KOPT-K1 (cell line): ENCODE data around the gene KLHL11.

Experiments
- H3K27ac ChIP-seq: fragments of 200-600 bp; sonication (generic); 2 replicates; pipeline ENCODE4 v1.5.1; 2016; ENCODE audit warnings: antibody characterized with exemption, mild to moderate bottlenecking, low read depth, low read length; ENCODE audit not compliant: poor library complexity, severe bottlenecking
- H3K36me3 ChIP-seq: fragments of 200-600 bp; sonication (generic); 2 replicates; pipeline ENCODE4 v1.5.1; 2017; ENCODE audit warnings: antibody characterized with exemption, mild to moderate bottlenecking, low read length, moderate library complexity; ENCODE audit not compliant: insufficient read depth
- H3K9me3 ChIP-seq: fragments of 200-600 bp; sonication (generic); 2 replicates; pipeline ENCODE4 v1.5.1; 2017; ENCODE audit warnings: antibody characterized with exemption, low read length, mild to moderate bottlenecking; ENCODE audit not compliant: insufficient read depth, poor library complexity, severe bottlenecking

The KLHL11 gene, protein sequence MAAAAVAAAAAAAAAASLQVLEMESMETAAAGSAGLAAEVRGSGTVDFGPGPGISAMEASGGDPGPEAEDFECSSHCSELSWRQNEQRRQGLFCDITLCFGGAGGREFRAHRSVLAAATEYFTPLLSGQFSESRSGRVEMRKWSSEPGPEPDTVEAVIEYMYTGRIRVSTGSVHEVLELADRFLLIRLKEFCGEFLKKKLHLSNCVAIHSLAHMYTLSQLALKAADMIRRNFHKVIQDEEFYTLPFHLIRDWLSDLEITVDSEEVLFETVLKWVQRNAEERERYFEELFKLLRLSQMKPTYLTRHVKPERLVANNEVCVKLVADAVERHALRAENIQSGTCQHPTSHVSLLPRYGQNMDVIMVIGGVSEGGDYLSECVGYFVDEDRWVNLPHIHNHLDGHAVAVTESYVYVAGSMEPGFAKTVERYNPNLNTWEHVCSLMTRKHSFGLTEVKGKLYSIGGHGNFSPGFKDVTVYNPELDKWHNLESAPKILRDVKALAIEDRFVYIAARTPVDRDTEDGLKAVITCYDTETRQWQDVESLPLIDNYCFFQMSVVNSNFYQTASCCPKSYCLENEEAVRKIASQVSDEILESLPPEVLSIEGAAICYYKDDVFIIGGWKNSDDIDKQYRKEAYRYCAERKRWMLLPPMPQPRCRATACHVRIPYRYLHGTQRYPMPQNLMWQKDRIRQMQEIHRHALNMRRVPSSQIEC

DNA sequence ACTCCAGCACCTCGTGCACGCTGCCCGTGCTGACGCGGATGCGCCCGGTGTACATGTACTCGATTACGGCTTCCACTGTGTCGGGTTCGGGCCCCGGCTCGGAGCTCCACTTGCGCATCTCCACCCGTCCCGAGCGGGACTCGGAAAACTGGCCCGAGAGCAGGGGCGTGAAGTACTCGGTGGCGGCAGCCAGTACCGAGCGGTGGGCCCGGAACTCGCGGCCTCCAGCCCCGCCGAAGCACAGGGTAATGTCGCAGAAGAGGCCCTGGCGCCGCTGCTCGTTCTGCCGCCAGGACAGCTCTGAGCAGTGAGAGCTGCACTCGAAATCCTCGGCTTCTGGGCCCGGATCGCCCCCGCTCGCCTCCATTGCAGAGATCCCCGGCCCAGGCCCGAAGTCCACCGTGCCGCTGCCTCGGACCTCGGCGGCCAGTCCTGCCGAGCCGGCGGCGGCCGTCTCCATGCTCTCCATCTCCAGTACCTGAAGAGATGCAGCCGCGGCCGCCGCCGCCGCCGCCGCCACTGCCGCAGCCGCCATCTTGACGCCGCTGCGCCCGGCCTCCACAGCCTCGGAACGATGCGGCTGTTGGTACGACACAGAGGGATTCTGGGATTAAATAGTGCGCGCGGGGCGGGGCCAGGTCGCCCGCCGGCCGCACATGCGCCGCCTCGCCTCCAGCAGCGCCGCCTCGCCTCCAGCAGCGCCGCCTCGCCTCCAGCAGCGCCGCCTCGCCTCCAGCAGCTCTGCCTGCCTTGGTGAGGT, at the start of gene KLHL11:
Gene KLHL11 (minus strand): TSS at position 588 of the 760 bp plus-strand sequence. CDS start 53 bp downstream, at position 535.
- Histone ChIP-seq H3K36me3 (peaks cover 35% of the 10 kb centered on the region), H3K27ac (peak within 1 kb of the TSS; percentile 73), H3K9me3 (no peaks in the 10 kb centered on the region)

DNA sequence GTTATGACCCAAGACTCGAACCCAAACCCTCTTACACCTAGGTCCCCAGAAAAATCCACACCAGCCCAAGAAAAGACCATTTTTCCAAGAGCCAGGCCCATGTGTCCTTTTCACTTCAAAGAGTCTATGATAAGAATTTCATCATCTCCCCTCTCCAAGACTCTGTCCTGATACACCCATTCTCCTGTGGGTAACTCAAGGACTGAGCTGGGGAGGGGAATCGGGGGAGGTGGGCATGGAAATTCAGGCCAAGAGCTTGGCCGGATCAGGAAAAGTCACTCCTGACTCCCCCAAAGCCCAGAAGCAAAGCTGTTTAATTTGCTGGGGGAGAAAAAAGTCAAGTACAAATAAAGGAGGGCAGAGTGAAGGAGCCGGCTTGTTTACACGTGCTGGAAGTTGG, 49.8 kb upstream of the KLHL11 start:
- Histone ChIP-seq H3K36me3 (peaks cover 72% of the 10 kb centered on the region), H3K9me3 (no peaks in the 10 kb centered on the region), H3K27ac (no peak overlapping the region)

- Histone ChIP-seq H3K36me3 (peaks cover 78% of the 10 kb centered on the region), H3K27ac (no peak overlapping the region), H3K9me3 (no peaks in the 10 kb centered on the region)
Measured at GRCh38 chr17:41914358-41914766, 49.1 kb upstream of the KLHL11 start.

DNA sequence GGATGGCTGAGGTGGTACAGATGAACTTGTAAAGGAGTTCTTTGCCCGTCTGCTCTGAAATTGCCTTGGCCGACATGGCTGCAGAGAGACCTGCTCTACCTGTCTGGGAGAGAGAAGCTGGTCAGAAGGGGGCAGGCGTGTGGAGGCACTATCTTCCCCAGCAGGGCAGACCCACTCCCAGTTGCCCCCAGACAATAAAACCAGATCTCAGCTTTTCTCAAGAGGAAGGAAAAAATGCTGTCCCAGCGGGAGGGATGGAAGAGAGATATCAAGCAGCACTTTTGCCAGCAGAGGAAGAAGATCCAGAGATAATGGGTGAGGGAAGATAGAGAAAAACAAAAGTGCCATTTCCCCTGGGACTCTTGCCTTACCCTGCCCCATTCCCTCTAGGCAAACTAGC, 48.6 kb upstream of the KLHL11 start:
- H3K9me3 ChIP-seq, result no peaks in the 10 kb centered on the region
- H3K36me3 ChIP-seq, result peaks cover 84% of the 10 kb centered on the region
- no peak overlapping the region for H3K27ac ChIP-seq

GRCh38 chr17:41912925-41913324, 47.7 kb upstream of the KLHL11 start:
- no peak overlapping the region for H3K27ac ChIP-seq
- peaks cover 93% of the 10 kb centered on the region for H3K36me3 ChIP-seq
- H3K9me3 ChIP-seq, result no peaks in the 10 kb centered on the region

GRCh38 chr17:41910701-41911391, 45.6 kb upstream of the KLHL11 start:
- peaks cover 98% of the 10 kb centered on the region for H3K36me3 ChIP-seq

GRCh38 chr17:41909088-41909487, 43.9 kb upstream of the KLHL11 start:
- Histone ChIP-seq H3K27ac (no peak overlapping the region), H3K9me3 (no peaks in the 10 kb centered on the region), H3K36me3 (peaks cover 100% of the 10 kb centered on the region)

More at GRCh38 chr17:41910701-41911391, 45.6 kb upstream of the KLHL11 start:
- Histone ChIP-seq H3K9me3 (no peaks in the 10 kb centered on the region), H3K27ac (no peak overlapping the region)

GRCh38 chr17:41907633-41908539, 42.7 kb upstream of the KLHL11 start:
- H3K27ac ChIP-seq, result no peak overlapping the region

DNA sequence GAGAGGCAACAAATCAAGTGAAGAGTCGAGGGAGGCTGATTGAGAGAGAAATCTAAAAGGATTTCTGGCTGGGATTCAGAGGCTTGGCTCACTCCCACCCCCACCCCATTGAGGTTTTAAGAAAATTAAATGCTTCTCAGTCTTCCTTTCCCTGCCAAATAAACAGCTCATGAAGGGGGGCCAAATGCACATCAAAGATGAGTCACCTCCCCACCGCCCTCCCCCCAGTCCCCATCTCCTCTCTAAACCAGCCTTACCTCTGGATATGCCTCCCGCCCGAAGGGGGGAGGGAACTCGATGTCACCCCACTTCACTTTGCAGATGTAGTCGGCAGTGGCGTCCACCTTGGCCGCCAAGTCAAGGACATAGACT, 41.9 kb upstream of the KLHL11 start:
- Histone ChIP-seq H3K27ac (no peak overlapping the region), H3K36me3 (peaks cover 100% of the 10 kb centered on the region), H3K9me3 (no peaks in the 10 kb centered on the region)

More at GRCh38 chr17:41907633-41908539, 42.7 kb upstream of the KLHL11 start:
- Histone ChIP-seq H3K36me3 (peaks cover 100% of the 10 kb centered on the region), H3K9me3 (no peaks in the 10 kb centered on the region)

DNA sequence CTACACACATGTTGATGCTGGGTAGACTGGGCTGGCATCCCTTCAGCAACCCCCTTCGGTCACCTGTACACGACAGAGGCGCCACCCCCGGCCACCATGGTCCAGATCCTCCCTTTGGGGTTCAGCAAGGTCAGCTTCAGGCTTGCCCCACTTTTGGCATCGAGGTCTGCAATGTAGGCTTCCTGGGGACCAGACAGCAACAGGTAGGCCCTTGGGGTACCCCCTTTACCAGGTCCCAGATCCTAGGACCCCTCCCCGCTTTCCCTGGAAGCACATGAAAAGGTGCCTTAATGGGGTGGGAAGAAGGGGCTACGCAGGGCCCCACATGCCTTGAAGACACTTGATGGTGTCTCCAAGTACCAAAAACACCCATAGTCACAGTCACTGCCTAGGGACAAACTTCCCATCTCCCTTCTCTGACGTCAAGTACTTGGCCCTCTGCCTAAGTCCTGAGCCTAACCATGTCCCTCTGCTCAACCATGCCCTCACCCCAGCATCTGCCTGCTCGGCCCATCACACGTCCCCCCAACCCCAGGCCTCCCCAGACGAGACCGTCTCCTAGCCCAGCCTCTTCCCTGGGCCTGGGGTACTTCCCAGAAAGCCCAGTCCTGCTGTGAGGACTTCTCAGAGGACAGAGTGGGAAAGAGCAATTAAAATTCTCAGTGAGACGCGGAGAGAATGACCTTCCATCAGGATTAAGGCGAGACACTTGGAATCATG, 41.4 kb upstream of the KLHL11 start:
- Histone ChIP-seq H3K27ac (no peak overlapping the region), H3K36me3 (peaks cover 100% of the 10 kb centered on the region), H3K9me3 (no peaks in the 10 kb centered on the region)

DNA sequence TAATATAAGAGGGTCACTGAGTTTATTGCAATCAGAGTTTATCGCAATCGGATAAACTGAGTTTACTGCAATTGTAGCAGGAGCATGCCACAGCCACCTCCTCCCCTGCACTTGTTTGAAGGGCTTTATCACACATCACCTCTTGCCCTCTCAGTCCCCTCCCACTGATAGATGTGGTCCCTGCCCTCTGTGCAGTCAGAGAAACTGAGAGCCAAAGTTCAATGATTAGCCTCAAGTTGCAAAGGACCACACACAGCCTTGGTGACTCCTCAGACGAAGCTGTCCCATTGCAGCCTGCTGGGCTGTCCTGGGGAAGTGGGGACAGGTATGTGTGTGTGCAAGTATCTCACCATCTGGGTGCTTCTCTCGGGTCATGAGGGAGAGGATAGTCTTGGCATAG, 39.9 kb upstream of the KLHL11 start:
- Histone ChIP-seq H3K27ac (no peak overlapping the region), H3K36me3 (peaks cover 100% of the 10 kb centered on the region), H3K9me3 (no peaks in the 10 kb centered on the region)

DNA sequence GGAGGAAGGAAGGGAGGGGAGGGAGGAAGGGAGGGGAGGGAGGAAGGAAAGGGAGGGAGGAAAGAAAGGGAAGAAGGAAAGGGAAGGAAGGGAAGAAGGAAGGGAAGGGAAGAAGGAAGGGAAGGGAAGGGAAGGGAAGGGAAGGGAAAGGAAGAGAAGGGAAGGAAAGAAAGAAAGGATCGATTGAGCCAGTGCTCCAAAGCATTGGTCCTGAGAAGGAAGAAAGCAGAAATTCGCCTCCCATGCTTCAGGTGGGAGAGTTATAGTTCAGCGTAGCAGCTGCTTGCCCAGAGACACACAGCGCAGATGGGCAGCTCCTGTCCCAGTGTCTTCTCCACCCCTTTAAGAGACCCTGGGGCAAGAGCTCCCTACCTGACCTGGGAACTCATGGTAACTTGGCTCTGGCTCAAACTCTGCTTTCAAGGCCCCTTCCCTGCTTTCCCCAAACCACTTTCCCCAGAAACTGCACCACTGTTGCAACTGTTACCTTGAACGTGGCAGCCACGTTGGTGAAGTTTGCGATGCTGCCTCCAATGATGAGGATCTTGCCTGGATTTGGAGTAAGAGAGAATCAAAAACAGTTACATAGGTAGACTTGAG, 39.1 kb upstream of the KLHL11 start:
- Histone ChIP-seq H3K27ac (no peak overlapping the region), H3K36me3 (peaks cover 99% of the 10 kb centered on the region), H3K9me3 (no peaks in the 10 kb centered on the region)

- Histone ChIP-seq H3K9me3 (no peaks in the 10 kb centered on the region), H3K27ac (no peak overlapping the region), H3K36me3 (peaks cover 99% of the 10 kb centered on the region)
Measured at GRCh38 chr17:41901646-41902045, 36.4 kb upstream of the KLHL11 start.
